Breast epithelium (tissue), 4 donors: ENCODE measurements around the gene GNA12. TPM values are rescaled to one million over a fixed set of nuclear protein-coding genes. Genes with fewer than 3 reads are reported as not detected.
"Not testable (repeated sequence)": the region's sequence is repeated elsewhere in the genome, so short reads cannot be mapped to it uniquely, and the experiment has no call there.

Experiments used
- DNase-seq, 2 donors: peaks; one replicate each; pipeline ENCODE4 v3.0.0-alpha.2; 2019; ENCODE audit warnings: low spot score in 2 of 2
- H3K27ac ChIP-seq, 2 donors: fragments of 200-600 bp; sonication (generic) in 1 of 2; one replicate each; pipeline ENCODE4 v1.5.1; 2016 to 2019; ENCODE audit warnings: mild to moderate bottlenecking in 1 of 2
- H3K27me3 ChIP-seq, 2 donors: fragments of 200-600 bp; sonication (generic) in 1 of 2; one replicate each; pipeline versions ENCODE4 v1.5.1 to v1.6.0; 2017 to 2019; ENCODE audit warnings: control low read depth in 1 of 2, mild to moderate bottlenecking in 1 of 2
- H3K36me3 ChIP-seq: fragments of 200-600 bp; one replicate; pipeline ENCODE4 v1.5.1; 2019
- H3K4me1 ChIP-seq, 2 donors: fragments of 200-600 bp; sonication (generic); one replicate each; pipeline ENCODE4 v1.5.1; 2016 to 2019; ENCODE audit warnings: control low read depth in 1 of 2
- H3K4me3 ChIP-seq, 3 donors: fragments of 200-600 bp; sonication (generic); 1 replicate in 2 of 3; 2 replicates in 1 of 3; pipeline ENCODE4 v1.5.1; 2016 to 2019; ENCODE audit warnings: mild to moderate bottlenecking in 3 of 3, moderate library complexity in 2 of 3
- H3K9me3 ChIP-seq, 2 donors: fragments of 200-600 bp; sonication (generic) in 1 of 2; one replicate each; pipeline ENCODE4 v1.5.1; 2016 to 2019; ENCODE audit warnings: control low read depth in 1 of 2
- CTCF ChIP-seq, 3 donors: fragments of 450-650 bp; IDR thresholded peaks; one replicate each; pipeline ENCODE4 v1.5.1; 2016 to 2017; ENCODE audit warnings: antibody characterized with exemption in 3 of 3, mild to moderate bottlenecking in 3 of 3, moderate library complexity in 3 of 3
- POLR2A ChIP-seq: fragments of 450-650 bp; IDR thresholded peaks from one replicate; pipeline ENCODE4 v1.6.1; 2016; ENCODE audit warnings: antibody characterized with exemption, mild to moderate bottlenecking, moderate library complexity
- POLR2AphosphoS5 ChIP-seq, 3 donors: sonication (generic); formaldehyde crosslinking; IDR thresholded peaks; one replicate each; pipeline ENCODE4 v1.6.1; 2017; ENCODE audit warnings: antibody characterized with exemption in 3 of 3
- intact Hi-C: fragments of 100-400 bp; cut with DNase I; formaldehyde crosslinking; loops from one replicate; pipeline ENCODE4 v1.15.1; 2023; ENCODE audit warnings: low total_unique reads
- total RNA-seq, 3 donors: library from RNA; depleted of rRNA; stranded (reverse); fragments of >200 nt; gene quantifications; one replicate each; pipeline ENCODE4 v1.1.0, GENCODE V29; 2016

The GNA12 gene
- total RNA-seq, 3 donors from 2014 or later, result 11.3 to 31.4 (median 24.9) TPM

- Histone ChIP-seq H3K27ac (peak overlapping the region in 1 of 2 donors; percentile 26), H3K4me1 (no peaks in the 10 kb centered on the region), H3K9me3 (no peaks in the 10 kb centered on the region), H3K36me3 (no peaks in the 10 kb centered on the region), H3K27me3 (no peaks in the 10 kb centered on the region), H3K4me3 (no peak overlapping the region)
- no peak for TF ChIP-seq POLR2A
- no peak for TF ChIP-seq CTCF (IDR thresholded peaks at IDR 0.05)
- no peak for TF ChIP-seq POLR2AphosphoS5 (IDR thresholded peaks at IDR 0.05)
- intact Hi-C loops, result no loop called here
- DNase-seq, result no peak
Measured at GRCh38 chr7:2728316-2729030, 115.6 kb downstream of the GNA12 start.

- H3K27me3 ChIP-seq, DNase-seq, H3K27ac ChIP-seq, intact Hi-C loops, H3K36me3 ChIP-seq, H3K4me3 ChIP-seq, H3K4me1 ChIP-seq, H3K9me3 ChIP-seq: not testable (repeated sequence)
Measured at GRCh38 chr7:2727206-2727605, 116.9 kb downstream of the GNA12 start.

GRCh38 chr7:2726316-2727018, 117.6 kb downstream of the GNA12 start:
- no peak overlapping the region for H3K4me3 ChIP-seq
- H3K9me3 ChIP-seq, result no peaks in the 10 kb centered on the region
- TF ChIP-seq POLR2A, result no peak
- no peak for TF ChIP-seq CTCF (IDR thresholded peaks at IDR 0.05)
- no peak for TF ChIP-seq POLR2AphosphoS5 (IDR thresholded peaks at IDR 0.05)
- H3K36me3 ChIP-seq, result no peaks in the 10 kb centered on the region
- no peaks in the 10 kb centered on the region for H3K27me3 ChIP-seq
- peak in 1 of 2 donors; percentile 43 for DNase-seq
- H3K4me1 ChIP-seq, result no peaks in the 10 kb centered on the region
- H3K27ac ChIP-seq, result no peak overlapping the region
- intact Hi-C loops, result no loop called here

- no peak overlapping the region for H3K27ac ChIP-seq
- H3K4me3 ChIP-seq, result no peak overlapping the region
- H3K36me3 ChIP-seq, result no peaks in the 10 kb centered on the region
- TF ChIP-seq POLR2AphosphoS5 (IDR thresholded peaks at IDR 0.05), result no peak
- TF ChIP-seq POLR2A, result no peak
- TF ChIP-seq CTCF (IDR thresholded peaks at IDR 0.05), result no peak
- H3K27me3 ChIP-seq, result no peaks in the 10 kb centered on the region
- no peaks in the 10 kb centered on the region for H3K9me3 ChIP-seq
- no peaks in the 10 kb centered on the region for H3K4me1 ChIP-seq
- DNase-seq, result peak in 1 of 2 donors; percentile 39
- intact Hi-C loops, result no loop called here
Measured at GRCh38 chr7:2725178-2726105, 118.7 kb downstream of the GNA12 start.

GRCh38 chr7:2724453-2725177, 119.5 kb downstream of the GNA12 start:
- Histone ChIP-seq H3K4me3 (no peak overlapping the region), H3K4me1 (no peaks in the 10 kb centered on the region), H3K27me3 (no peaks in the 10 kb centered on the region), H3K36me3 (no peaks in the 10 kb centered on the region), H3K27ac (no peak overlapping the region), H3K9me3 (no peaks in the 10 kb centered on the region)
- intact Hi-C loops, result no loop called here
- DNase-seq, result peak in 1 of 2 donors; percentile 37
- TF ChIP-seq POLR2A, result no peak
- TF ChIP-seq CTCF (IDR thresholded peaks at IDR 0.05), result no peak
- no peak for TF ChIP-seq POLR2AphosphoS5 (IDR thresholded peaks at IDR 0.05)

GRCh38 chr7:2724036-2724435, 120.1 kb downstream of the GNA12 start:
- H3K4me3 ChIP-seq, H3K27me3 ChIP-seq, H3K36me3 ChIP-seq, H3K27ac ChIP-seq, H3K4me1 ChIP-seq, intact Hi-C loops, H3K9me3 ChIP-seq: not testable (repeated sequence)
- peak in 1 of 2 donors; percentile 40 for DNase-seq
